Subcutaneous adipose tissue (tissue), 4 donors: ENCODE measurements around the gene TNRC18. TPM values are rescaled to one million over a fixed set of nuclear protein-coding genes. Genes with fewer than 3 reads are reported as not detected.

Experiments used
- CTCF ChIP-seq: fragments of 450-650 bp; IDR thresholded peaks from one replicate; pipeline ENCODE4 v1.5.1; 2016; ENCODE audit warnings: low read depth, mild to moderate bottlenecking, control low read depth, antibody characterized with exemption, moderate library complexity
- total RNA-seq, 4 donors: library from RNA; depleted of rRNA; stranded (reverse); fragments of >200 nt; gene quantifications; one replicate each; pipeline ENCODE4 v1.1.0, GENCODE V29; 2016

Gene TNRC18
- total RNA-seq, 4 donors from 2014 or later, result 21.7 to 107 (median 34.0) TPM

GRCh38 chr7:5445981-5446594 lies 22.5 kb upstream of the TNRC18 start:
- TF ChIP-seq CTCF, result no peak

GRCh38 chr7:5443678-5444077 lies 20.0 kb upstream of the TNRC18 start:
- no peak for TF ChIP-seq CTCF

GRCh38 chr7:5442757-5443305 lies 19.2 kb upstream of the TNRC18 start:
- no peak for TF ChIP-seq CTCF

- no peak for TF ChIP-seq CTCF
These were observed 18.3 kb upstream of the TNRC18 start for GRCh38 chr7:5441840-5442503.

GRCh38 chr7:5439572-5440496 lies 16.2 kb upstream of the TNRC18 start:
- no peak for TF ChIP-seq CTCF

GRCh38 chr7:5439209-5439571 lies 15.6 kb upstream of the TNRC18 start:
- no peak for TF ChIP-seq CTCF

- TF ChIP-seq CTCF, result no peak
These were observed 14.4 kb upstream of the TNRC18 start for GRCh38 chr7:5437987-5438386.
